Trophoblast cell (in vitro differentiated cells and primary cell): ENCODE measurements around the gene SEMA3A.
A peak's percentile ranks its signal among the peaks of the same experiment; 100 is the strongest.

Source experiments
- DNase-seq, 2 donors: peaks; one replicate each; pipeline ENCODE4 v3.0.0-alpha.2; 2016
- H2AFZ ChIP-seq: 2 replicates; pipeline ENCODE4 v1.6.1; 2013; ENCODE audit warnings: low read length, moderate library complexity, mild to moderate bottlenecking; ENCODE audit not compliant: insufficient read depth, poor library complexity
- H2AK5ac ChIP-seq: 2 replicates; pipeline ENCODE4 v1.6.1; 2013; ENCODE audit warnings: mild to moderate bottlenecking, low read length
- H2BK120ac ChIP-seq: 2 replicates; pipeline ENCODE4 v1.6.1; 2013; ENCODE audit warnings: low read length, mild to moderate bottlenecking, moderate library complexity; ENCODE audit not compliant: insufficient read depth, poor library complexity
- H2BK12ac ChIP-seq: 2 replicates; pipeline ENCODE4 v1.6.1; 2013; ENCODE audit warnings: mild to moderate bottlenecking, low read length, moderate library complexity
- H2BK5ac ChIP-seq: 2 replicates; pipeline ENCODE4 v1.6.1; 2013; ENCODE audit warnings: low read length, low read depth, moderate library complexity, mild to moderate bottlenecking; ENCODE audit not compliant: poor library complexity
- H3K14ac ChIP-seq: 2 replicates; pipeline ENCODE4 v1.6.1; 2013; ENCODE audit warnings: mild to moderate bottlenecking, low read length
- H3K18ac ChIP-seq: 2 replicates; pipeline ENCODE4 v1.6.1; 2013; ENCODE audit warnings: mild to moderate bottlenecking, low read length
- H3K23ac ChIP-seq: 2 replicates; pipeline ENCODE4 v1.6.1; 2013; ENCODE audit warnings: low read length
- H3K27ac ChIP-seq: 2 replicates; pipeline ENCODE4 v1.5.1; 2013; ENCODE audit warnings: low read depth, mild to moderate bottlenecking, inconsistent platforms, low read length, moderate library complexity
- H3K27me3 ChIP-seq: 2 replicates; pipeline ENCODE4 v1.6.1; 2013; ENCODE audit warnings: inconsistent platforms, mild to moderate bottlenecking, low read length, moderate library complexity; ENCODE audit not compliant: insufficient read depth
- H3K36me3 ChIP-seq, 2 experiments: 1 replicate in 1 of 2; 2 replicates in 1 of 2; pipeline ENCODE4 v1.6.1; 2013; ENCODE audit warnings: low read length in 2 of 2, mild to moderate bottlenecking in 2 of 2, moderate library complexity in 1 of 2; ENCODE audit not compliant: insufficient read depth in 2 of 2, control insufficient read depth in 1 of 2
- H3K4ac ChIP-seq: 2 replicates; pipeline ENCODE4 v1.6.1; 2013; ENCODE audit warnings: low read depth, mild to moderate bottlenecking, low read length, moderate library complexity
- H3K4me1 ChIP-seq, 2 experiments: 1 replicate in 1 of 2; 2 replicates in 1 of 2; pipeline ENCODE4 v1.6.1; 2013; ENCODE audit warnings: low read length in 2 of 2, mild to moderate bottlenecking in 2 of 2, moderate library complexity in 1 of 2; ENCODE audit not compliant: insufficient read depth in 2 of 2, control insufficient read depth in 1 of 2
- H3K4me2 ChIP-seq: 2 replicates; pipeline ENCODE4 v1.6.1; 2013; ENCODE audit warnings: inconsistent platforms, mild to moderate bottlenecking, low read length, moderate library complexity
- H3K4me3 ChIP-seq: 2 replicates; pipeline ENCODE4 v1.5.1; 2013; ENCODE audit warnings: mild to moderate bottlenecking, low read depth, low read length, inconsistent platforms
- H3K79me1 ChIP-seq: one replicate; pipeline ENCODE4 v1.6.1; 2013; ENCODE audit warnings: low read length
- H3K79me2 ChIP-seq: 2 replicates; pipeline ENCODE4 v1.6.1; 2013; ENCODE audit warnings: low read length, mild to moderate bottlenecking; ENCODE audit not compliant: control insufficient read depth, insufficient read depth, poor library complexity
- H3K9ac ChIP-seq: 2 replicates; pipeline ENCODE4 v1.6.1; 2013; ENCODE audit warnings: mild to moderate bottlenecking, low read length
- H3K9me3 ChIP-seq: 2 replicates; pipeline ENCODE4 v1.6.1; 2013; ENCODE audit warnings: low read depth, mild to moderate bottlenecking, control low read depth, inconsistent platforms, low read length; ENCODE audit not compliant: insufficient read depth
- H4K12ac ChIP-seq: 2 replicates; pipeline ENCODE4 v1.6.1; 2013; ENCODE audit warnings: low read depth, mild to moderate bottlenecking, low read length, moderate library complexity
- H4K8ac ChIP-seq: 2 replicates; pipeline ENCODE4 v1.6.1; 2013; ENCODE audit warnings: low read depth, mild to moderate bottlenecking, low read length, moderate library complexity
- H4K91ac ChIP-seq: one replicate; pipeline ENCODE4 v1.6.1; 2013; ENCODE audit warnings: low read depth, mild to moderate bottlenecking, low read length, moderate library complexity
- WGBS: extraction: QIAGEN DNeasy Blood & Tissue Kit; methylation state at CpG from one replicate; pipeline ENCODE4 v1.1.7; 2013; ENCODE audit warnings: missing lambda C conversion rate; ENCODE audit not compliant: insufficient read length, insufficient coverage; ENCODE audit errors: extremely low coverage; 5-methylcytosine and 5-hydroxymethylcytosine counted together

SEMA3A gene

GRCh38 chr7:83983606-83984005 lies 211.0 kb downstream of the SEMA3A start:
- no peak overlapping the region for H4K91ac ChIP-seq
- H4K8ac ChIP-seq, result no peak overlapping the region
- no peak overlapping the region for H2BK5ac ChIP-seq
- no peak overlapping the region for H3K4me3 ChIP-seq
- no peak overlapping the region for H2AK5ac ChIP-seq
- WGBS, result no CpG with 5 or more reads among the region's 1 CpG
- no peaks in the 10 kb centered on the region for H3K79me2 ChIP-seq
- no peaks in the 10 kb centered on the region for H3K79me1 ChIP-seq
- H4K12ac ChIP-seq, result no peak overlapping the region
- H3K4me1 ChIP-seq, result no peaks in the 10 kb centered on the region
- no peak overlapping the region for H3K14ac ChIP-seq
- H3K4ac ChIP-seq, result no peak overlapping the region
- H3K9ac ChIP-seq, result no peak overlapping the region
- no peak overlapping the region for H3K4me2 ChIP-seq
- no peaks in the 10 kb centered on the region for H3K36me3 ChIP-seq
- H2BK120ac ChIP-seq, result no peak overlapping the region
- DNase-seq, result no peak
- no peak overlapping the region for H2BK12ac ChIP-seq
- no peak overlapping the region for H2AFZ ChIP-seq
- H3K27me3 ChIP-seq, result no peaks in the 10 kb centered on the region
- no peaks in the 10 kb centered on the region for H3K9me3 ChIP-seq
- no peak overlapping the region for H3K23ac ChIP-seq
- H3K27ac ChIP-seq, result no peak overlapping the region
- no peak overlapping the region for H3K18ac ChIP-seq

- H3K4me3 ChIP-seq, result no peak overlapping the region
- H3K9ac ChIP-seq, result no peak overlapping the region
- H2AK5ac ChIP-seq, result no peak overlapping the region
- no peak overlapping the region for H3K4ac ChIP-seq
- H3K23ac ChIP-seq, result no peak overlapping the region
- no peaks in the 10 kb centered on the region for H3K36me3 ChIP-seq
- no peaks in the 10 kb centered on the region for H3K4me1 ChIP-seq
- H3K27ac ChIP-seq, result no peak overlapping the region
- no peak overlapping the region for H3K4me2 ChIP-seq
- no peak overlapping the region for H3K18ac ChIP-seq
- H3K79me2 ChIP-seq, result no peaks in the 10 kb centered on the region
- H2BK120ac ChIP-seq, result no peak overlapping the region
- no peaks in the 10 kb centered on the region for H3K27me3 ChIP-seq
- H3K14ac ChIP-seq, result no peak overlapping the region
- H3K79me1 ChIP-seq, result no peaks in the 10 kb centered on the region
- H4K8ac ChIP-seq, result no peak overlapping the region
- DNase-seq, result peak in 1 of 2 donors; percentile 70
- no peak overlapping the region for H4K91ac ChIP-seq
- no peak overlapping the region for H4K12ac ChIP-seq
- no peak overlapping the region for H2AFZ ChIP-seq
- no peak overlapping the region for H2BK5ac ChIP-seq
- H2BK12ac ChIP-seq, result no peak overlapping the region
- no peaks in the 10 kb centered on the region for H3K9me3 ChIP-seq
Observed at GRCh38 chr7:83976302-83976701, 218.3 kb downstream of the SEMA3A start.

GRCh38 chr7:83970081-83970480 lies 224.5 kb downstream of the SEMA3A start:
- H3K79me1 ChIP-seq, result no peaks in the 10 kb centered on the region
- H3K27me3 ChIP-seq, result no peaks in the 10 kb centered on the region
- H3K18ac ChIP-seq, result no peak overlapping the region
- H4K91ac ChIP-seq, result no peak overlapping the region
- no peak overlapping the region for H3K4me3 ChIP-seq
- no peak overlapping the region for H3K4me2 ChIP-seq
- H2BK120ac ChIP-seq, result no peak overlapping the region
- DNase-seq, result no peak
- no peak overlapping the region for H4K12ac ChIP-seq
- no peak overlapping the region for H3K9ac ChIP-seq
- H3K4me1 ChIP-seq, result no peaks in the 10 kb centered on the region
- H3K14ac ChIP-seq, result no peak overlapping the region
- H3K36me3 ChIP-seq, result no peaks in the 10 kb centered on the region
- no peak overlapping the region for H2AK5ac ChIP-seq
- no peak overlapping the region for H2BK5ac ChIP-seq
- H2BK12ac ChIP-seq, result no peak overlapping the region
- H4K8ac ChIP-seq, result no peak overlapping the region
- no peak overlapping the region for H3K27ac ChIP-seq
- no peaks in the 10 kb centered on the region for H3K9me3 ChIP-seq
- no peak overlapping the region for H2AFZ ChIP-seq
- no peaks in the 10 kb centered on the region for H3K79me2 ChIP-seq
- no peak overlapping the region for H3K4ac ChIP-seq
- H3K23ac ChIP-seq, result no peak overlapping the region

GRCh38 chr7:83964318-83964717 lies 230.3 kb downstream of the SEMA3A start:
- Histone ChIP-seq H3K9ac (no peak overlapping the region), H2AK5ac (no peak overlapping the region), H3K23ac (no peak overlapping the region), H2BK12ac (no peak overlapping the region), H3K4me1 (no peaks in the 10 kb centered on the region), H3K18ac (no peak overlapping the region), H4K8ac (no peak overlapping the region), H3K79me2 (no peaks in the 10 kb centered on the region), H3K27ac (no peak overlapping the region), H3K4ac (no peak overlapping the region), H2AFZ (no peak overlapping the region), H3K9me3 (no peaks in the 10 kb centered on the region), H3K4me2 (no peak overlapping the region), H4K91ac (no peak overlapping the region), H3K27me3 (no peaks in the 10 kb centered on the region), H4K12ac (no peak overlapping the region), H2BK5ac (no peak overlapping the region), H3K79me1 (no peaks in the 10 kb centered on the region), H3K14ac (no peak overlapping the region), H2BK120ac (no peak overlapping the region), H3K4me3 (no peak overlapping the region), H3K36me3 (peaks cover 0 to 3% of the 10 kb centered on the region in 2 experiments)
- no peak for DNase-seq

DNA sequence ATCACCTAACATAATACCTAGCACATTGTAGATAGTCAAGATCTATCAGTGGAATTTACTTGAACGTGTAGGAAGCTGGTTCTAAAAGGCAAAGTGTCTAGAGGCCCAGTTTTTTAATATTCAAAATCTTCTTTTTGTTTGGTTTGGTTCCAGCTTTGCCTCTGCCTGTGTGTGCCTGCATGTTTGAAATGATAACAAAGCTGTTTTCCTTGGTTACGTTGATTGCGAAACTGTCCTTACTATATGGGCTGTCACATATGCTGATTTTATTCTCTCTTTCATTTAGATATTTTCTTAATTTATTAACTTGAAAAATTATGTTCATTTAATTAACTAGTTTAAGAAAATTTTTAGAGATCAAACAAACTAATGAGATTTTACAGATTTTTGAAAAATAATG lies 237.3 kb downstream of the SEMA3A start:
- Histone ChIP-seq H3K79me1 (no peaks in the 10 kb centered on the region), H3K9ac (no peak overlapping the region), H3K4ac (no peak overlapping the region), H3K27me3 (no peaks in the 10 kb centered on the region), H3K36me3 (peaks cover 0 to 3% of the 10 kb centered on the region in 2 experiments), H3K9me3 (no peaks in the 10 kb centered on the region), H4K91ac (no peak overlapping the region), H3K4me3 (no peak overlapping the region), H3K4me1 (no peaks in the 10 kb centered on the region), H4K12ac (no peak overlapping the region), H3K27ac (no peak overlapping the region), H2AK5ac (no peak overlapping the region), H2BK120ac (no peak overlapping the region), H3K79me2 (no peaks in the 10 kb centered on the region), H3K4me2 (no peak overlapping the region), H3K23ac (no peak overlapping the region), H2BK12ac (no peak overlapping the region), H2BK5ac (no peak overlapping the region), H2AFZ (no peak overlapping the region), H3K14ac (no peak overlapping the region), H4K8ac (no peak overlapping the region), H3K18ac (no peak overlapping the region)
- no CpG with 5 or more reads among the region's 3 CpGs for WGBS
- DNase-seq, result peak; percentile 34 to 86
